GM19455 (cell line): ENCODE measurements around the gene SYT2.
"Not testable (repeated sequence)": the region's sequence is repeated elsewhere in the genome, so short reads cannot be mapped to it uniquely, and the experiment has no call there.

ENCODE experiments used
- ATAC-seq: cut with Tn5 transposase; IDR thresholded peaks from one replicate; pipeline ENCODE4 v1.9.1; 2021; ENCODE audit not compliant: unreplicated experiment

SYT2 gene

GRCh38 chr1:202625416-202626360 lies 84.6 kb downstream of the SYT2 start:
- no peak for ATAC-seq

GRCh38 chr1:202624781-202625108 lies 85.5 kb downstream of the SYT2 start:
- ATAC-seq, result no peak

- no peak for ATAC-seq
Observed at GRCh38 chr1:202624088-202624780, 86.0 kb downstream of the SYT2 start.

- not testable (repeated sequence) for ATAC-seq
Observed at GRCh38 chr1:202623476-202623875, 86.8 kb downstream of the SYT2 start.

GRCh38 chr1:202623075-202623474 lies 87.2 kb downstream of the SYT2 start:
- no peak for ATAC-seq

GRCh38 chr1:202622388-202622787 lies 87.9 kb downstream of the SYT2 start:
- no peak for ATAC-seq

GRCh38 chr1:202621446-202621845 lies 88.8 kb downstream of the SYT2 start:
- ATAC-seq, result no peak

- ATAC-seq, result not testable (repeated sequence)
Observed at GRCh38 chr1:202620036-202620435, 90.2 kb downstream of the SYT2 start.

GRCh38 chr1:202619505-202619904 lies 90.7 kb downstream of the SYT2 start:
- no peak for ATAC-seq

GRCh38 chr1:202619012-202619411 lies 91.2 kb downstream of the SYT2 start:
- ATAC-seq, result not testable (repeated sequence)

- ATAC-seq, result peak; percentile 22
Observed at GRCh38 chr1:202616355-202616915, 93.8 kb downstream of the SYT2 start.

- ATAC-seq, result peak; percentile 77
Observed at GRCh38 chr1:202615501-202616354, 94.5 kb downstream of the SYT2 start.

GRCh38 chr1:202615208-202615500 lies 95.1 kb downstream of the SYT2 start:
- not testable (repeated sequence) for ATAC-seq

GRCh38 chr1:202614363-202615207 lies 95.7 kb downstream of the SYT2 start:
- ATAC-seq, result not testable (repeated sequence)

- ATAC-seq, result no peak
Observed at GRCh38 chr1:202613571-202613970, 96.7 kb downstream of the SYT2 start.

- not testable (repeated sequence) for ATAC-seq
Observed at GRCh38 chr1:202612036-202612435, 98.2 kb downstream of the SYT2 start.

- ATAC-seq, result no peak
Observed at GRCh38 chr1:202605515-202605914, 104.7 kb downstream of the SYT2 start.

- ATAC-seq, result no peak
Observed at GRCh38 chr1:202603435-202603834, 106.8 kb downstream of the SYT2 start.

- ATAC-seq, result no peak
Observed at GRCh38 chr1:202600432-202601041, 109.7 kb downstream of the SYT2 start.
